Uterus (tissue), 4 donors: ENCODE measurements around the gene PRKAG2. TPM values are rescaled to one million over a fixed set of nuclear protein-coding genes. Genes with fewer than 3 reads are reported as not detected.

ENCODE experiments used
- DNase-seq, 2 donors: peaks; one replicate each; pipeline ENCODE4 v3.0.0-alpha.2; 2019 to 2020
- H3K27ac ChIP-seq, 2 donors: fragments of 200-600 bp; sonication (generic); 1 replicate in 1 of 2; 2 replicates in 1 of 2; pipeline ENCODE4 v1.5.1; 2016 to 2018
- H3K27me3 ChIP-seq, 2 donors: fragments of 200-600 bp; sonication (generic); one replicate each; pipeline ENCODE4 v1.5.1; 2018 to 2019; ENCODE audit warnings: control low read depth in 1 of 2
- H3K36me3 ChIP-seq, 2 donors: fragments of 200-600 bp; sonication (generic); one replicate each; pipeline ENCODE4 v1.5.1; 2019; ENCODE audit warnings: control low read depth in 1 of 2
- H3K4me1 ChIP-seq, 2 donors: fragments of 200-600 bp; sonication (generic); one replicate each; pipeline ENCODE4 v1.5.1; 2018 to 2019; ENCODE audit warnings: control low read depth in 1 of 2
- H3K4me3 ChIP-seq, 2 donors: fragments of 200-600 bp; sonication (generic); 1 replicate in 1 of 2; 2 replicates in 1 of 2; pipeline ENCODE4 v1.5.1; 2018 to 2019; ENCODE audit warnings: mild to moderate bottlenecking in 1 of 2
- H3K9me3 ChIP-seq, 2 donors: fragments of 200-600 bp; sonication (generic); one replicate each; pipeline ENCODE4 v1.5.1; 2019; ENCODE audit warnings: control low read depth in 1 of 2
- CTCF ChIP-seq, 4 experiments: fragments of 200-600 bp in 2 of 4; fragments of 450-650 bp in 2 of 4; sonication (generic) in 2 of 4; IDR thresholded peaks; one replicate each; pipeline ENCODE4 v1.5.1; 2016 to 2019; ENCODE audit warnings: antibody characterized with exemption in 4 of 4, mild to moderate bottlenecking in 2 of 4, moderate library complexity in 1 of 4
- POLR2A ChIP-seq, 2 donors: fragments of 450-650 bp; IDR thresholded peaks; one replicate each; pipeline ENCODE4 v1.6.1; 2016; ENCODE audit warnings: antibody characterized with exemption in 2 of 2, mild to moderate bottlenecking in 1 of 2, moderate library complexity in 1 of 2
- intact Hi-C: fragments of 100-400 bp; cut with DNase I; formaldehyde crosslinking; loops from one replicate; pipeline ENCODE4 v1.15.1; 2023; ENCODE audit warnings: low total_unique reads
- total RNA-seq, 4 donors: library from RNA; depleted of rRNA in 3 of 4; stranded (reverse); fragments of >200 nt in 3 of 4; gene quantifications; one replicate each; pipeline versions ENCODE4 v1.1.0 to v1.2.4, GENCODE V29; 2014 to 2023
- donor health status: DM: yes; HTN: yes; CAD: no.

PRKAG2 gene
- total RNA-seq, 4 donors from 2014 or later = 15.1 to 66.2 (median 33.6) TPM

- Histone ChIP-seq H3K36me3 (no peaks in the 10 kb centered on the region), H3K9me3 (no peaks in the 10 kb centered on the region), H3K4me1 (no peaks in the 10 kb centered on the region), H3K27me3 (no peaks in the 10 kb centered on the region), H3K4me3 (no peak overlapping the region), H3K27ac (no peak overlapping the region)
- intact Hi-C loops = no loop called here
- TF ChIP-seq CTCF (IDR thresholded peaks at IDR 0.05) = no peak
- no peak for TF ChIP-seq POLR2A (IDR thresholded peaks at IDR 0.05)
- DNase-seq = no peak
Measured at GRCh38 chr7:151744051-151744580, 132.8 kb downstream of the PRKAG2 start.

GRCh38 chr7:151743481-151743983 is 133.4 kb downstream of the PRKAG2 start:
- TF ChIP-seq POLR2A (IDR thresholded peaks at IDR 0.05) (no peak), CTCF (IDR thresholded peaks at IDR 0.05) (no peak)
- intact Hi-C loops = no loop called here
- Histone ChIP-seq H3K4me1 (no peaks in the 10 kb centered on the region), H3K36me3 (no peaks in the 10 kb centered on the region), H3K9me3 (no peaks in the 10 kb centered on the region), H3K27ac (no peak overlapping the region), H3K27me3 (no peaks in the 10 kb centered on the region), H3K4me3 (no peak overlapping the region)
- no peak for DNase-seq

GRCh38 chr7:151742713-151743480 is 134.0 kb downstream of the PRKAG2 start:
- H3K4me3 ChIP-seq = no peak overlapping the region
- H3K27ac ChIP-seq = no peak overlapping the region
- H3K4me1 ChIP-seq = no peaks in the 10 kb centered on the region
- intact Hi-C loops = no loop called here
- no peaks in the 10 kb centered on the region for H3K36me3 ChIP-seq
- DNase-seq = no peak
- no peaks in the 10 kb centered on the region for H3K9me3 ChIP-seq
- H3K27me3 ChIP-seq = no peaks in the 10 kb centered on the region
- TF ChIP-seq CTCF (IDR thresholded peaks at IDR 0.05) = no peak

GRCh38 chr7:151741585-151741984 is 135.3 kb downstream of the PRKAG2 start:
- TF ChIP-seq CTCF (IDR thresholded peaks at IDR 0.05) = no peak
- Histone ChIP-seq H3K4me3 (no peak overlapping the region), H3K4me1 (peaks cover 0 to 4% of the 10 kb centered on the region in 2 donors), H3K36me3 (no peaks in the 10 kb centered on the region), H3K27me3 (no peaks in the 10 kb centered on the region), H3K27ac (no peak overlapping the region), H3K9me3 (no peaks in the 10 kb centered on the region)
- no peak for DNase-seq
- intact Hi-C loops = no loop called here

- no peaks in the 10 kb centered on the region for H3K9me3 ChIP-seq
- no peak for DNase-seq
- peaks cover 0 to 8% of the 10 kb centered on the region in 2 donors for H3K4me1 ChIP-seq
- no peak overlapping the region for H3K27ac ChIP-seq
- intact Hi-C loops = no loop called here
- H3K27me3 ChIP-seq = no peaks in the 10 kb centered on the region
- TF ChIP-seq CTCF (IDR thresholded peaks at IDR 0.05) (no peak), POLR2A (IDR thresholded peaks at IDR 0.05) (no peak)
- no peak overlapping the region for H3K4me3 ChIP-seq
- H3K36me3 ChIP-seq = no peaks in the 10 kb centered on the region
Measured at GRCh38 chr7:151740081-151740851, 136.6 kb downstream of the PRKAG2 start.
